ENCODE measurements around the gene NEMF.
A peak's percentile ranks its signal among the peaks of the same experiment; 100 is the strongest.

The NEMF gene

DNA sequence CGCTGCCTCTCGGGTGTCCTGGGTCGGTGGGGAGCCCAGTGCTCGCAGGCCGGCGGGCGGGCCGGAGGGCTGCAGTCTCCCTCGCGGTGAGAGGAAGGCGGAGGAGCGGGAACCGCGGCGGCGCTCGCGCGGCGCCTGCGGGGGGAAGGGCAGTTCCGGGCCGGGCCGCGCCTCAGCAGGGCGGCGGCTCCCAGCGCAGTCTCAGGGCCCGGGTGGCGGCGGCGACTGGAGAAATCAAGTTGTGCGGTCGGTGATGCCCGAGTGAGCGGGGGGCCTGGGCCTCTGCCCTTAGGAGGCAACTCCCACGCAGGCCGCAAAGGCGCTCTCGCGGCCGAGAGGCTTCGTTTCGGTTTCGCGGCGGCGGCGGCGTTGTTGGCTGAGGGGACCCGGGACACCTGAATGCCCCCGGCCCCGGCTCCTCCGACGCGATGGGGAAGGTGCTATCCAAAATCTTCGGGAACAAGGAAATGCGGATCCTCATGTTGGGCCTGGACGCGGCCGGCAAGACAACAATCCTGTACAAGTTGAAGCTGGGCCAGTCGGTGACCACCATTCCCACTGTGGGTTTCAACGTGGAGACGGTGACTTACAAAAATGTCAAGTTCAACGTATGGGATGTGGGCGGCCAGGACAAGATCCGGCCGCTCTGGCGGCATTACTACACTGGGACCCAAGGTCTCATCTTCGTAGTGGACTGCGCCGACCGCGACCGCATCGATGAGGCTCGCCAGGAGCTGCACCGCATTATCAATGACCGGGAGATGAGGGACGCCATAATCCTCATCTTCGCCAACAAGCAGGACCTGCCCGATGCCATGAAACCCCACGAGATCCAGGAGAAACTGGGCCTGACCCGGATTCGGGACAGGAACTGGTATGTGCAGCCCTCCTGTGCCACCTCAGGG, 41.0 kb upstream of the NEMF start:
- Histone ChIP-seq H3K4me1 (ENCODE audit: control insufficient read depth, insufficient read depth, low read length) (peaks cover 15% of the 10 kb centered on the region), H3K27me3 (ENCODE audit: control insufficient read depth in 1 of 2, insufficient read depth in 2 of 2, low read length in 2 of 2) (no peaks in the 10 kb centered on the region), H3K9me3 (ENCODE audit: control insufficient read depth in 2 of 2, low read length in 2 of 2) (no peaks in the 10 kb centered on the region), H3K9ac (ENCODE audit: low read length in 2 of 2) (peak overlapping the region; percentile 98), H3K4me3 (ENCODE audit: low read length in 2 of 2) (peak overlapping the region; percentile 87 to 95), H3K27ac (ENCODE audit: low read length) (peak overlapping the region; percentile 98), H3K36me3 (ENCODE audit: control insufficient read depth in 2 of 2, insufficient read depth in 2 of 2, low read length in 2 of 2) (peaks cover 0 to 10% of the 10 kb centered on the region in 2 donors)

DNA sequence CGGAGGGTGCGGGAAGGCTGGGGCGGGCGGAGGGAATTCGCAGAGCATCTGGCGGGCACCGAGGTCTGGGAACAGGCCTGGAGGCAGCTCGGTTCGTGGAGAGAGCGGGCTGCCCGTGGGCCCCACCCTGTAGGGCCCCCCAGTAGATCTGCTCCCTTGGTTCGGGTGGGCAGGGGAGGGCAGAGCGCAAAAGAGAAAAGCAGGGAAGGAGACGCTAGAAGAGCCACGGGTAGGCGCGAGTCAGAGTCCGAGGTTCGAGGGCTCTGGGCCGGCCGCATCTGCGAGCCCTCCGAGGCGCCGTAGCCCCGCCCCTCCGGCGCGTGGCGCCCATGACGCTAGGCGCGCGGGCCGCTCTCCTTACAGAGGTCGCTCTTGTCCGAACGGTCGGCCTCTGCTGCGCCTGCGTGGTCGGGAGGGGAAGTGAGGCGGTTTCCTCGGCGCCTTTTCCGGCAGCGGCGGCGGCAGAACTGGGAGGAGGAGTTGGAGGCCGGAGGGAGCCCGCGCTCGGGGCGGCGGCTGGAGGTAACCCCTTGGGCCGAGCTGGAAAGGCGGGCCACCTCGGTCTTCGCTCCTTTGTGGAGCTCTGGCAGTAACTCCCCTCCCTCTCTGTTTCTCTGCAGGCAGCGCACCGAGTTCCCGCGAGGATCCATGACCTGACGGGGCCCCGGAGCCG, 40.2 kb upstream of the NEMF start, which contains the start of gene ARF6:
ARF6 (plus strand) TSS at position 447 of the 673 bp plus-strand sequence. CDS start 655 bp downstream, outside the sequence.
- no peaks in the 10 kb centered on the region for H3K9me3 ChIP-seq (ENCODE audit: control insufficient read depth in 2 of 2, low read length in 2 of 2)
- H3K27me3 ChIP-seq (ENCODE audit: control insufficient read depth in 1 of 2, insufficient read depth in 2 of 2, low read length in 2 of 2) = no peaks in the 10 kb centered on the region
- H3K4me3 ChIP-seq (ENCODE audit: low read length in 2 of 2) = peak within 1 kb of the TSS; percentile 87 to 95
- peak within 1 kb of the TSS; percentile 98 for H3K27ac ChIP-seq (ENCODE audit: low read length)
- peaks cover 0 to 10% of the 10 kb centered on the region in 2 donors for H3K36me3 ChIP-seq (ENCODE audit: control insufficient read depth in 2 of 2, insufficient read depth in 2 of 2, low read length in 2 of 2)
- H3K9ac ChIP-seq (ENCODE audit: low read length in 2 of 2) = peak within 1 kb of the TSS; percentile 98
- H3K4me1 ChIP-seq (ENCODE audit: control insufficient read depth, insufficient read depth, low read length) = peaks cover 15% of the 10 kb centered on the region

DNA sequence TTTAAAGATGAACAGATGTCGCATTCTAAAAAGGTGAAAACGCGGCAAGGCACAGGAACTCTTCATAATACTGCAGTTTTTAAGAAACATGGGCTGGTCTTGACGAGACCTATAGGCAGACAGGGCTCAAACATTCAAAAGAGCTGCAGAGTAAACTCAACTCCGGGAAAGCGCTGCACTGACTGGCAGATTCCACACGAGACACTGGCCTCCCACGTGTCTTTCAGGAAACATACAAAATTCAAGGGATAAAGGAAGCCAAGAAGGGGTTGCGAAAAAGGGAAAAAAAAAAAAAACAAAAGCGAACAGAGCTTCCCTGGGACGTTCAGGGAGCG, 39.7 kb upstream of the NEMF start:
- Histone ChIP-seq H3K4me3 (ENCODE audit: low read length in 2 of 2) (peak overlapping the region; percentile 52 to 95), H3K9ac (ENCODE audit: low read length in 2 of 2) (peak overlapping the region; percentile 98), H3K27me3 (ENCODE audit: control insufficient read depth in 1 of 2, insufficient read depth in 2 of 2, low read length in 2 of 2) (no peaks in the 10 kb centered on the region), H3K4me1 (ENCODE audit: control insufficient read depth, insufficient read depth, low read length) (peaks cover 15% of the 10 kb centered on the region), H3K36me3 (ENCODE audit: control insufficient read depth in 2 of 2, insufficient read depth in 2 of 2, low read length in 2 of 2) (peaks cover 0 to 10% of the 10 kb centered on the region in 2 donors), H3K9me3 (ENCODE audit: control insufficient read depth in 2 of 2, low read length in 2 of 2) (no peaks in the 10 kb centered on the region), H3K27ac (ENCODE audit: low read length) (peak overlapping the region; percentile 98)

DNA sequence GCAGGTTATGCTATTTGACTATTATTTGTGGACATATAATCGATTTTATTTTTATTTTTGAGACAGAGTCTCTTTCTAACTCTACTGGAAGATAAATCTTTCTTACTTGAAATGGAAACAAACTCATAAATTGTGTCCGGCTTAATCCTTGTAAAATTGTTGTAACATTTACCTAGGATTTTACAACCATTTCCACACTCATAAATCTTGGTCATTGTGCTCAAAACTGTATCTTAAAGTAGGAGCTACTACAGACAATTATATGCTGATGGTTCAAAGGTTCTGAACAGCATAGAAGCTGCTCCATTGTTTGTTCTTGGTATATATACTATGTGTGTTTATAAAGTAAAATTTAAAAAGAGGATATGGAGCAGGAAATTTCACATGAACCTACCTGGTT, 35.7 kb upstream of the NEMF start:
- Histone ChIP-seq H3K27ac (ENCODE audit: low read length) (no peak overlapping the region), H3K36me3 (ENCODE audit: control insufficient read depth in 2 of 2, insufficient read depth in 2 of 2, low read length in 2 of 2) (no peaks in the 10 kb centered on the region), H3K9ac (ENCODE audit: low read length in 2 of 2) (no peak overlapping the region), H3K27me3 (ENCODE audit: control insufficient read depth in 1 of 2, insufficient read depth in 2 of 2, low read length in 2 of 2) (no peaks in the 10 kb centered on the region), H3K4me1 (ENCODE audit: control insufficient read depth, insufficient read depth, low read length) (peaks cover 7% of the 10 kb centered on the region), H3K4me3 (ENCODE audit: low read length in 2 of 2) (no peak overlapping the region), H3K9me3 (ENCODE audit: control insufficient read depth in 2 of 2, low read length in 2 of 2) (no peaks in the 10 kb centered on the region)

DNA sequence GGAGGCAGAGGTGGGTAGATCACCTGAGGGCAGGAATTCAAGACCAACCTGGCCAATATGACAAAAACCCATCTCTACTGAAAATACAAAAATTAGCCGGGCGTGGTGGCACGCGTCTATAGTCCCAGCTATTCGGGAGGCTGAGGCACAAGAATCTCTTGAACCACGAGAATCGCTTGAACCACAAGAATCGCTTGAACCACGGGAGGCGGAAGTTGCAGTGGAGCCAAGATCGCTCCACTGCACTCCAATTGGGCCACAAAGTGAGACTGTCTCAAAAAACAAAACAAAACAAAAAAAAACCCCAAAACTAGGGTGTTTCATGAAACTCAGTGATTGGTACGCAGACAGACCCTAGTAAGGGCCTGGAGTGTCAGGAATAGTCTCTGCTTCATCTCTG, 33.9 kb upstream of the NEMF start:
- Histone ChIP-seq H3K27ac (ENCODE audit: low read length) (no peak overlapping the region), H3K4me3 (ENCODE audit: low read length in 2 of 2) (no peak overlapping the region), H3K9ac (ENCODE audit: low read length in 2 of 2) (no peak overlapping the region), H3K9me3 (ENCODE audit: control insufficient read depth in 2 of 2, low read length in 2 of 2) (no peaks in the 10 kb centered on the region), H3K36me3 (ENCODE audit: control insufficient read depth in 2 of 2, insufficient read depth in 2 of 2, low read length in 2 of 2) (no peaks in the 10 kb centered on the region), H3K27me3 (ENCODE audit: control insufficient read depth in 1 of 2, insufficient read depth in 2 of 2, low read length in 2 of 2) (no peaks in the 10 kb centered on the region), H3K4me1 (ENCODE audit: control insufficient read depth, insufficient read depth, low read length) (no peaks in the 10 kb centered on the region)

DNA sequence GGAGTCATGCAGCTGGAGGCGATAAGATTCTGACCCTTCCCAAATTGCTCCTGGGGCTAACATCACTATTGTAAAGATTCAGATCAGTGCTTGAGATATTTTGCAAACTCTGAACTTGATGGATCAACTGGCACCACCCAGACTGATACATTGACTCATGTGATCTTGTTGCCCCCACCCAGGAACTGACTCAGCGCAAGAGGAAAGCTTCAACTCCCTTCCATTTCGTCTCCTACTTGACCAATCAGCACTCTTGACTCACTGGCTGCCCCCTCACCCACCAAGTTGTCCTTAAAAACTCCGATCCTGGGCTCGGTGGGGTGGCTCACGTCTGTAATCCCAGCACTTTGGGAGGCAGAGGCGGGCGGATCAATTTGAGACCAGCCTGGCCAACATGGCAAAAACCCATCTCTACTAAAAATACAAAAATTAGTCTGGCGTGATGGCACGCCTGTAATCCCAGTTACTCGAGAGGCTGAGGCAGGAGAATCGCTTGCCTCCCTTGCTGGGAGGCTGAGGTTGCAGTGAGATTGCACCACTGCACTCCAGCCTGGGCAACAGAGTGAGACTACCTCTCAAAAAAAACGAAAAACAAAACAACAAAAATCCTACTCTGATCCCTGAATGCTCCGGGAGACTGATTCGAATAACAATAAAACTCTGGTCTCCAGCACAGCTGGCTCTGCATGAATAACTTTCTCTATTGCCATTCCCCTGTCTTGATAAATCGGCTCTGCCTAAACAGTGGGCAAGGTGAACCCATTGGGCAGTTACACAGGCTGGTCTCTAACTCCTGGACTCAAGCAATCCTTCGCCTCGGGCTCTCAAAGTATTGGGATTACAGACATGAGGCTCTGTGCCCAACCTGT, 30.5 kb upstream of the NEMF start:
- no peak overlapping the region for H3K9ac ChIP-seq (ENCODE audit: low read length in 2 of 2)
- H3K4me1 ChIP-seq (ENCODE audit: control insufficient read depth, insufficient read depth, low read length) = no peaks in the 10 kb centered on the region
- H3K9me3 ChIP-seq (ENCODE audit: control insufficient read depth in 2 of 2, low read length in 2 of 2) = no peaks in the 10 kb centered on the region
- no peak overlapping the region for H3K4me3 ChIP-seq (ENCODE audit: low read length in 2 of 2)
- no peaks in the 10 kb centered on the region for H3K36me3 ChIP-seq (ENCODE audit: control insufficient read depth in 2 of 2, insufficient read depth in 2 of 2, low read length in 2 of 2)
- no peaks in the 10 kb centered on the region for H3K27me3 ChIP-seq (ENCODE audit: control insufficient read depth in 1 of 2, insufficient read depth in 2 of 2, low read length in 2 of 2)
- no peak overlapping the region for H3K27ac ChIP-seq (ENCODE audit: low read length)

DNA sequence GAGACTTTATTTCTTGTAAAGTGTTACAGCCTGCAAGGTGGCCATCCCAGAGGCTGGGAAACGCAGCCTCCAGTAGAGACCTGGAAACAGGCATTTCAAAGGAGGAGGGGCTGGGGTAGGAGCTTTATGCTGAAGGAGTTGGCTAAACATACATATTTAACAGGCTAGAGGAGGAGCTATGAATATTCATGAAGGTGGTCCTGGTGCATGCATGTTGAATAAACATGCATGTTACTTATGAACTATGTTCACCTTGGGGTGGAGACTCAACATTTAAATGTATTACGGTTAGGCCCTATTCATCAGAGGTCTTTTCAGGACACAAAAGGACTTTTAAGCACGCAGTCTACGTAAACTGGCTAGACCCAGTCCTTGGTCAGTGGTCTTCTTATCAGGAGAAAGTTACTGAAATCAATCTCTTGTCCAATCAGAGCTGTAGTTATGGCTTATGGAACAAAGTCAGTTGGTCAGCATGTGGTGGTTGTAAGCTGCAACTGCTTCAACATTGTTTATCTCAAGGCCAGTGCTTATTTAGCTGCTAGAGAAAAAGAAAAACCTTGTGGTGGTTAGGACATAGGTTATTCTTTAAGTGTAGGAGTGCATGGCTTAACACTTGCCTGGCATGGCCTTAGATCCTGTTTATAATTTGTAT, 28.9 kb upstream of the NEMF start:
- no peak overlapping the region for H3K4me3 ChIP-seq (ENCODE audit: low read length in 2 of 2)
- no peaks in the 10 kb centered on the region for H3K36me3 ChIP-seq (ENCODE audit: control insufficient read depth in 2 of 2, insufficient read depth in 2 of 2, low read length in 2 of 2)
- no peaks in the 10 kb centered on the region for H3K9me3 ChIP-seq (ENCODE audit: control insufficient read depth in 2 of 2, low read length in 2 of 2)

DNA sequence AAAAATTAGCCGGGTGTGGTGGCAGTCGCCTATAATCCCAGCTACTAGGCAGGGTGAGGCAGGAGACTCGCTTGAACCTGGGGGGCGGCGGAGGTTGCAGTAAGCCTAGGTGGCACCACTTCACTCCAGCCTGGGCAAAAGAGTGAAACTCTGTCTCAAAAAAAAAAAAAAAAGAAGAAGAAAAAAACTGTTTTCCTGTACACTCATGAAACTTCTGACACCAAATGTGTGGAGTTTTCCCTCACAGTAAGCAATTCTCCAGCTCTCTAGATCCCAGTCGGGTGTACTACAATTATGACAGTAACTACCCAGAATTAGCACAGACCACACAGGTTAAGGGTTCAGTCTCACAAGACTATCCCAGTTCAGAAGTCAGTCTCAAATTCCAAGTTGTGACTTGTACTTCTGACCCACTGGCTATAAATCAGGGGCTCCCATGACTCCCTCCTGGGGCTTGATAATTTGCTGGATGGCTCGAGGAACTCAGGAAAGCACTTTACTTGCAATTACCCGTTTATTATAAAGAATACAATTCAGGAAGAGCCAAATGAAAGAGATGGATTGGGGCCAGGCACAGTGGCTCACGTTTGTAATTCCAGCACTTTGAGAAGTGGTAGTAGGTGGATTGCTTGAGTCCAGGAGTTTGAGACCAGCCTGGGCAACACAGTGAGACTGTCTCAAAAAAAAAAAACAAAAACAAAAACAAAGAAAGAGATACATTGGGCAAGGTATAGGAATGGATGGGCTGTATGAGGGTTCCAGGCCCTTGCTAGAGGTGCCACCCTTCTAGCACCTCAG, 27.9 kb upstream of the NEMF start:
- H3K36me3 ChIP-seq (ENCODE audit: control insufficient read depth in 2 of 2, insufficient read depth in 2 of 2, low read length in 2 of 2) = no peaks in the 10 kb centered on the region
- no peak overlapping the region for H3K4me3 ChIP-seq (ENCODE audit: low read length in 2 of 2)
- no peaks in the 10 kb centered on the region for H3K9me3 ChIP-seq (ENCODE audit: control insufficient read depth in 2 of 2, low read length in 2 of 2)
- H3K27ac ChIP-seq (ENCODE audit: low read length) = no peak overlapping the region
- no peaks in the 10 kb centered on the region for H3K27me3 ChIP-seq (ENCODE audit: control insufficient read depth in 1 of 2, insufficient read depth in 2 of 2, low read length in 2 of 2)
- no peak overlapping the region for H3K9ac ChIP-seq (ENCODE audit: low read length in 2 of 2)
- H3K4me1 ChIP-seq (ENCODE audit: control insufficient read depth, insufficient read depth, low read length) = no peaks in the 10 kb centered on the region

More for the DNA sequence above, 28.9 kb upstream of the NEMF start:
- H3K9ac ChIP-seq (ENCODE audit: low read length in 2 of 2) = no peak overlapping the region
- no peak overlapping the region for H3K27ac ChIP-seq (ENCODE audit: low read length)
- H3K4me1 ChIP-seq (ENCODE audit: control insufficient read depth, insufficient read depth, low read length) = no peaks in the 10 kb centered on the region
- H3K27me3 ChIP-seq (ENCODE audit: control insufficient read depth in 1 of 2, insufficient read depth in 2 of 2, low read length in 2 of 2) = no peaks in the 10 kb centered on the region

DNA sequence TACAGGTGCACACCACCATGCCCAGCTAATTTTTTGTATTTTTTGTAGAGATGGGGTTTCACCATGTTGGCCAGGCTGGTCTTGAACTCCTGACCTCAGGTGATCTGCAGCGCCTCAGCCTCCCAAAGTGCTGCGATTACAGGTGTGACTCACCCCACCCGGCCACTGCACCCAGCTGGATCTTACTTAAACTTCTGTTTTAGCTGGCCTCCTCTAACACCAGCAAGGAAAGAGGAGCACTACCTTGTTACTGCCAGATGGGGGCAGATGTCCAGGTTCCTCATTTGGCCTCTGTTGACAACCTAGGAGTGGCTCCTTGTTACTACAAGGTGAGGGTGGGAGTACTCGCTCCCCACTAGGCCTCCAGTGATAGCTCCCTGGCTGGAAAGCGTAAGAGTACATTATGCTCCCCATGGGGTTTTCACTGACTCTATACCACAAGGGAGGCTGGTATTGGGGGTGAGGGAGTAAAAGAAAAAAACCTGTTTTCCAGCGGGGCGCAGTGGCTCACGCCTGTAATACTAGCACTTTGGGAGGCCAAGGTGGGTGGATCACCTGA, 27.1 kb upstream of the NEMF start:
- Histone ChIP-seq H3K9me3 (ENCODE audit: control insufficient read depth in 2 of 2, low read length in 2 of 2) (no peaks in the 10 kb centered on the region), H3K27me3 (ENCODE audit: control insufficient read depth in 1 of 2, insufficient read depth in 2 of 2, low read length in 2 of 2) (no peaks in the 10 kb centered on the region), H3K4me1 (ENCODE audit: control insufficient read depth, insufficient read depth, low read length) (no peaks in the 10 kb centered on the region), H3K27ac (ENCODE audit: low read length) (no peak overlapping the region), H3K9ac (ENCODE audit: low read length in 2 of 2) (no peak overlapping the region), H3K4me3 (ENCODE audit: low read length in 2 of 2) (no peak overlapping the region), H3K36me3 (ENCODE audit: control insufficient read depth in 2 of 2, insufficient read depth in 2 of 2, low read length in 2 of 2) (no peaks in the 10 kb centered on the region)
